ENCODE measurements around the gene RSRC1.
"Not testable (repeated sequence)": the region's sequence is repeated elsewhere in the genome, so short reads cannot be mapped to it uniquely, and the experiment has no call there.

GRCh38 chr3:158228942-158229341, 119.1 kb downstream of the RSRC1 start:
- not testable (repeated sequence) for TF ChIP-seq CTCF (IDR thresholded peaks at IDR 0.05); EZH2 (IDR thresholded peaks at IDR 0.05; ENCODE audit: borderline replicate concordance, insufficient read depth, low read depth, low read length, poor library complexity, severe bottlenecking)
